Measurements from ENCODE around the gene SNCA.

- no peak for TF ChIP-seq CTCF (IDR thresholded peaks at IDR 0.05)
- TF ChIP-seq POLR2A (IDR thresholded peaks at IDR 0.05): no peak
Measured at GRCh38 chr4:89745708-89746107, 91.3 kb downstream of the SNCA start.
